NOMO-1 treated with DMSO at 0.1 percent for 48 hours (cell line): ENCODE results near the gene ACSF3.
"Not testable (repeated sequence)": the region's sequence is repeated elsewhere in the genome, so short reads cannot be mapped to it uniquely, and the experiment has no call there.

ENCODE experiments used
- DNase-seq: peaks from one replicate; lab custom pipeline; 2025; ENCODE audit not compliant: unreplicated experiment; lab: John Stamatoyannopoulos, UW

ACSF3 gene

GRCh38 chr16:89072548-89073130 is 21.0 kb upstream of the ACSF3 start:
- no peak for DNase-seq

GRCh38 chr16:89073346-89074071 is 20.1 kb upstream of the ACSF3 start:
- no peak for DNase-seq

DNA sequence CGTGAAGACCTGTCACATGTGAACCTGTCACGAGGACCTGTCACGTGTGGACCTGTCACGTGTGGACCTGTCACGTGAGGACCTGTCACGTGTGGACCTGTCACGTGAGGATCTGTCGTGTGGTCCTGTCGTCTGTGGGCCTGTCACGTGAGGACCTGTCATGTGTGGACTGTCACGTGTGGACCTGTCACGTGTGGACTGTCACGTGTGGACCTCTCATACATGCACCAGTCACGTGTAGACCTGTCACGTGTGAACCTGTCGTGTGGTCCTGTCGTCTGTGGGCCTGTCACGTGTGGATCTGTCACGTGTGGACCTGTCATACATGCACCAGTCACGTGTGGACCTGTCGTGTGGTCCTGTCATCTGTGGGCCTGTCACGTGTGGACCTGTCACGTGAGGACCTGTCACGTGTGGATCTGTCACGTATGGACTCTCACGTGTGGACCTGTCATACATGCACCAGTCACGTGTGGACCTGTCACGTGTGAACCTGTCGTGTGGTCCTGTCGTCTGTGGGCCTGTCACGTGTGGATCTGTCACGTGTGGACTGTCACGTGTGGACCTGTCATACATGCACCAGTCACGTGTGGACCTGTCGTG is 19.5 kb upstream of the ACSF3 start:
- not testable (repeated sequence) for DNase-seq

DNA sequence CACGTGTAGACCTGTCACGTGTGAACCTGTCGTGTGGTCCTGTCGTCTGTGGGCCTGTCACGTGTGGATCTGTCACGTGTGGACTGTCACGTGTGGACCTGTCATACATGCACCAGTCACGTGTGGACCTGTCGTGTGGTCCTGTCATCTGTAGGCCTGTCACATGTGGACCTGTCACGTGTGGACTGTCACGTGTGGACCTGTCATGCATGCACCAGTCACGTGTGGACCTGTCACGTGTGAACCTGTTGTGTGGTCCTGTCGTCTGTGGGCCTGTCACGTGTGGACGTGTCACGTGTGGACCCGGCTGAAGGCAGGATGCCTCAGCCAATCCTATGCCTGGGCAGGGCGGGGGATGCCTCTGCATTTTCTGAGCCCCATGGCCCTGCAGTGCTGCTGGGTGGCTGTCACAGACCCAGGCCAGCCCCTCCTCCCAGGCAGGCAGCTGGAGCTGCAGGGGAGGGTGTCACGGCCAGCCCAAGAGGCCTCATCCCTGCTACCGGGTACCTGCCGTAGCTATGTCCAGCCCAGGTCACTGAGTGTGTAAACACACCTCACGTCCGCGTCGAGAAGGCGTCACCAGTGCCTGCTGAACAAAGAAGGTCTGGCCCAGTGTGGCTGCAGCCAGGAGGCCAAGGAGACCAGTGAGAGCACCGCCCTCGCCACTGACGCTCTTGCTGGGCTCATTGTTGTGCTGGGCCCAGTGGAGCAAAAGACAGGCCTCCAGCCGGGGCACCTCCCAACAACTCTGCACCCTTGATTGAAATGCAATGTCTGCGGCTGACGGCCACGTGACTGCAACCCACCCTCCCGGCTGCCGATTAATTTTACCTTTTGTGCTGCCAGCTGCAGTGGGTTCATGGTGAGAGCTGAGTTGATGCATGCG is 18.6 kb upstream of the ACSF3 start:
- DNase-seq: no peak

DNA sequence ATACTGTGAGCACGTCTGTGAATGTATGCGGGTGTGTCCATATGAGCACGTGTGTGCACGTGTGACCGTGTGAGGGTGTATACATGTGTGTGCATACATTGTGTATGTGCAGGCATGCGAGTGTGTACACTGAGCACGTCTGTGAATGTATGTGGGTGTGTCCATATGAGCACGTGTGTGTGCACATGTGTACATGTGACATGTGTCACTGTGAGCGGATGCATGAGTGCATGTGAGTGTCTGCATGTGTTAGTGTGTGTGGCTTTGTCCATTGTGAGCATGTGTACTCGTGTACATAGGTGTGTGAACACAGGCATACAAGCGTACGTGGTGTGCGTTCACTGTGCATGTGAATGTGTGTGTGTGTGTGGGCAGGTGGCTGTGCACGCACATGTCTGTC is 17.5 kb upstream of the ACSF3 start:
- no peak for DNase-seq

- no peak for DNase-seq
Measured at GRCh38 chr16:89077076-89077475, 16.6 kb upstream of the ACSF3 start.

DNA sequence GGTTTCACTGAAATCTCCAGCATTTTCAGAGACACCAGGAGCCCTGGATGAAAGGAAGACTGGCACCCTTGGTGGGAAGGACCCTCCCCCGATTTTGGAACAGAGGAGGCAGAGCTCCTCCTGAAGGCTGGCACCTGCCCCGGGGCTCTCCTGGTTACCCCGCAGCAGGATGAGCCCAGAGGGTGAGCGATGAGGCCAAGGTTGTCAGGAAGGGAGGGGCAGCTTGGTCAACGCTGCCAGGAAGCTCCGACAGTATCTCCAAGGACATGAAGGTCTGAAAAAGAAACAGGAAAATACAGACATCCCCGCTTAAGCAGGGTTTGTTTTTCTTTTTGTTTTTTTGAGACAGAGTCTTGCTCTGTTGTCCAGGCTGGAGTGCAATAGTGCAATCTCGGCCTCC is 15.5 kb upstream of the ACSF3 start:
- no peak for DNase-seq

- no peak for DNase-seq
Measured at GRCh38 chr16:89079434-89079980, 14.1 kb upstream of the ACSF3 start.

DNA sequence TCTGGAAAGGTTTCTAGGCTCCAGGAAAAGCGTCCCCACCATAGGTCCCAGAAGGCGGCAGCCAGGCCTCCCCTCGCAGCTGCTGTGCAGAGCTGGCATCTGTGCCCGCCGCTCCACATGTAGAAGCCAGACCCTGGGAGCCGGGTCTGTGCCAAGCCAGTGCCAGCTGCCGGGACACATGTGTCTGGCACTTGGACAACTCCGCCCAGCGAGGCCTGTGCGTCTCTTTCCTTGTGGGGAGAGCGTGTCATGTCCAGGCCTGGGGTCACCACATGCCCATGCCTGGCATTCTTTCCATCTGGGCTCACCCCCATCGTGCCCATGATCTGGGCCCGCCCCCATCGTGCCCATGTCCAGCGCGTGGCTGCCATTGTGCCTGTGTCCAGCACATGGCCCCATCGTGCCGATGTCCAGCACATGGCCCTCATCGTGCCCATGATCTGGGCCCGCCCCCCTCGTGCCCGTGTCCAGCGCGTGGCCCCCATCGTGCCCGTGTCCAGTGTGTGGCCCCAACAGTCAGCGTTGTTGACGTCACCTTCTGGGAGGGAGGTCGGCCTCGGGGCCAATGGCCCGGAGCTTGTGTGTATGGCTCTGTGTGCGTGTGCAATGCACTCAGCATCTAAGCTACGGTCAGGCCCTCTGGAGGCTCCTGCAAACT is 13.3 kb upstream of the ACSF3 start:
- no peak for DNase-seq

- no peak for DNase-seq
Measured at GRCh38 chr16:89081556-89081955, 12.1 kb upstream of the ACSF3 start.

GRCh38 chr16:89084411-89084810 is 9.2 kb upstream of the ACSF3 start:
- peak; percentile 8 for DNase-seq

DNA sequence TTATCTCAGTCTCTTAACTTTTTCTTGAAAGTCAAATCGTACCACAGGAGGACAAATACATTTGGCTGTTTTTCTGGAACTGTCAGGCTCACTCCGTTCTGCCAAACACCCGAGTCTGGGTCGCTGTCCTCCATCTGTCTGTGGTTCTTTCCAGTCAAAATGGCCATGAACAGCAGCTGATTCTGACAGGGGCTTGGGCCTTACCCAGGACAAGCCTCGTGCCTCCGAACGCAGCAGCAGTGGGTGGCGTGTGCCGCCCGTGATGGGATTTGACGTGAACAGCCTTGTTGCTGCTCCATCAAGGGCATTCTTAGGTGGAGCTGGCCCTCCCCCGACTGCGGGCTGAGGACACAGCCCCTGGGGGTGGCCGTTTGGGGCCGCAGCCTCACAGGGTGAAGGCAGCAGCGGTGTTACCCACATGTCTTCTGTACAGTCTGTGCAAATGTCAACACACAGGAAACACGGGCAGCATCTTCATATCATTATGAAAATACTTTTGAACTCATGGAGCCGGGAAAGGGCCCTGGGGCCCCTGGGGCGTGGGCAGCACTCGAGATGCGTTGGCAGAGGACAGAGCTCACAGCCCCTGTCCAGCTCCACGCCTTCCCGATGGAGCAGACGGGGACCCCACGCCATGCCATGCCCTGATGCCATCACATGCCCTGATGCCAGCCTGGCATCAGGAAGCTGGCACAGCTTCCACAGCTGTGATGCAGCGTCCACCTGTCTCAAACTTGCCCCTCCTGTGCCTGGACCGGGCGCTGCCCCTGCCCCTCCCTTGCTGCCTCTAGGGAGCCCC is 8.6 kb upstream of the ACSF3 start:
- DNase-seq: no peak

DNA sequence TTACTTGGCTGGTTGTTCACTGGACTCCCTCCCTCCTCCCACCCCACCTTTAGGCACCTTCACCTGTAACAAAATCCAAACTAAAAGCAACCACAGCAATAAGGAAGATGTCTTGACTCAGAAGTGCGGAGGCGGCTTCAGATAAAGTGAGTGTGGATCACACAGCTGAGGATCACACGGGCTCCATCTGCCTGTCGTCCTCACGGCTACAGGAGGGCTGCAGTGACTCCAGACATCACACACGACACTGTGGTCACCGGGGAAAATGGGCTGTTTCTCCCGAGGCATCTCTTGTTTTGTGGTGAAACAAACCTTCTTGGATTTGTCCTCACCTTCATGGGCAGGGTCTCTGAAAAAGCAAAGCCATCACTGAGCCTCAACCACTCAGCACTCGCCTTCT is 7.9 kb upstream of the ACSF3 start:
- no peak for DNase-seq

- no peak for DNase-seq
Measured at GRCh38 chr16:89087922-89088497, 5.6 kb upstream of the ACSF3 start.

- no peak for DNase-seq
Measured at GRCh38 chr16:89089120-89089519, 4.5 kb upstream of the ACSF3 start.

GRCh38 chr16:89090182-89090630 is 3.4 kb upstream of the ACSF3 start:
- no peak for DNase-seq

- no peak for DNase-seq
Measured at GRCh38 chr16:89090669-89091426, 2.8 kb upstream of the ACSF3 start.

GRCh38 chr16:89092013-89092412 is 1.6 kb upstream of the ACSF3 start:
- DNase-seq: no peak

DNA sequence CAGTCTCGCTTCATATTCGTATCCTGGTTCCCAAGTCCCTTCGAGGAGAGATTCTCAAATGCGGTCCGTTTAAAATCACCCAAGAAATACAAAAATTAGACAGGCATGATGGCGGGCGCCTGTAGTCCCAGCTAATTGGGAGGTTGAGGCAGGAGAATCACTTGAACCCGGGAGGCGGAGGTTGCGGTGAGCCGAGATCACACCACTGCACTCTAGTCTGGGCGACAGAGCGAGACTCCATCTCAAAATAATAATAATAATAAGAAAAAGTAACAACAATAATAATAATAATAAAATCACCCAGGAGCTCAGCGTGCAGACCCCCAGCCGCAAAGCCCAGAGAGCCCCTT is 425 bp upstream of the ACSF3 start:
- DNase-seq: not testable (repeated sequence)
